Activated B cell treated with CpG ODN at 0.5 μM for 24 hours (primary cell): ENCODE data around the gene ASTN2. TPM values are rescaled to one million over a fixed set of nuclear protein-coding genes. Genes with fewer than 3 reads are reported as not detected.

ENCODE experiments used
- ATAC-seq: fragments of 200-7000 bp; cut with Tn5 transposase; one replicate; pipeline ENCODE4 v1.10.0; 2021; ENCODE audit warnings: low read depth, mild to moderate bottlenecking, moderate library complexity
- CTCF ChIA-PET: fragments of 350-600 bp; sonication (Branson Sonifier 250); formaldehyde crosslinking; loops from one replicate; lab custom pipeline; 2021; ENCODE audit warnings: antibody characterized with exemption; lab: Charles Lee
- POLR2A ChIA-PET: fragments of 350-600 bp; sonication (Branson Sonifier 250); formaldehyde crosslinking; loops from one replicate; lab custom pipeline; 2021; ENCODE audit warnings: antibody characterized with exemption; lab: Charles Lee
- DNase-seq: peaks from one replicate; pipeline ENCODE4 v3.0.0; 2022
- H3K27ac Mint-ChIP-seq: one replicate; pipeline ENCODE4 v1.8.0; 2020; ENCODE audit warnings: mixed read lengths
- H3K27me3 Mint-ChIP-seq: one replicate; pipeline ENCODE4 v1.8.0; 2021; ENCODE audit warnings: mixed read lengths
- H3K36me3 Mint-ChIP-seq: one replicate; pipeline ENCODE4 v1.8.0; 2021; ENCODE audit warnings: low read depth, mixed read lengths
- H3K4me1 Mint-ChIP-seq: one replicate; pipeline ENCODE4 v1.8.0; 2021; ENCODE audit warnings: mixed read lengths
- H3K4me3 Mint-ChIP-seq: one replicate; pipeline ENCODE4 v1.8.0; 2020; ENCODE audit warnings: mild to moderate bottlenecking, mixed read lengths
- H3K9me3 Mint-ChIP-seq: one replicate; pipeline ENCODE4 v1.8.0; 2020; ENCODE audit warnings: mixed read lengths
- CTCF ChIP-seq: fragments of 200-600 bp; IDR thresholded peaks from one replicate; pipeline ENCODE4 v1.8.0; 2022; ENCODE audit warnings: antibody characterized with exemption, mild to moderate bottlenecking
- intact Hi-C: fragments of 100-400 bp; cut with micrococcal nuclease; formaldehyde crosslinking; loops from one replicate; pipeline ENCODE4 v1.15.1; 2024
- total RNA-seq: library from RNA; stranded (reverse); gene quantifications from 2 replicates; pipeline ENCODE4 v1.2.3, GENCODE V29; 2022

Gene ASTN2
- total RNA-seq, 1 donor from 2014 or later: 2.3 TPM

GRCh38 chr9:116774421-116775180 lies 640.3 kb downstream of the ASTN2 start:
- H3K36me3 Mint-ChIP-seq: no peaks in the 10 kb centered on the region
- peaks cover 5% of the 10 kb centered on the region for H3K27me3 Mint-ChIP-seq
- H3K4me3 Mint-ChIP-seq: no peak overlapping the region
- H3K27ac Mint-ChIP-seq: no peak overlapping the region
- TF ChIP-seq CTCF: no peak
- DNase-seq (no peak), ATAC-seq (no peak)
- ChIA-PET POLR2A (no interaction called here), CTCF (no interaction called here)
- intact Hi-C loops: no loop called here
- H3K9me3 Mint-ChIP-seq: peaks cover 8% of the 10 kb centered on the region
- no peaks in the 10 kb centered on the region for H3K4me1 Mint-ChIP-seq

DNA sequence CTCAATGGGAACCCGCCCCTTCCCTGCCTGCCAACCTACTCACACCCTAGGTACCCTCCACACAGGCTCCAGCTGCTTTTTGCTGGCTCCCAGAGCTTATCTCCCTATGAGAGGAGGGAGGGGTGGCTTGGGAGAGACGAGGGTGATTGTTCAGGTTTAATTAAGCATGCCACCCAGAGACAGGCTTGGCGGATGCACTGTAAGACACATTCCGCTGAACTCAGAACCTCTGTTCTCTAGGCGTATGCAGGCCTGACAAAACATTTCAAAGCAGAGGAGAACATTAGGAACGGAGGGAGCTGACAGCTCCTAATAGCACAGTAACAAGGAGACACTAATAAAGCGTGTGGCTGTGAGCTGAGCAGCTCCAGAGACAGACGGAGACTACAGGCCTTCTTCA lies 647.6 kb downstream of the ASTN2 start:
- no peak for TF ChIP-seq CTCF
- intact Hi-C loops: no loop called here
- CTCF ChIA-PET: no interaction called here
- Mint-ChIP-seq H3K27me3 (no peaks in the 10 kb centered on the region), H3K9me3 (no peaks in the 10 kb centered on the region), H3K36me3 (no peaks in the 10 kb centered on the region), H3K27ac (no peak overlapping the region), H3K4me3 (no peak overlapping the region), H3K4me1 (no peaks in the 10 kb centered on the region)
- DNase-seq (no peak), ATAC-seq (no peak)
- POLR2A ChIA-PET: no interaction called here

DNA sequence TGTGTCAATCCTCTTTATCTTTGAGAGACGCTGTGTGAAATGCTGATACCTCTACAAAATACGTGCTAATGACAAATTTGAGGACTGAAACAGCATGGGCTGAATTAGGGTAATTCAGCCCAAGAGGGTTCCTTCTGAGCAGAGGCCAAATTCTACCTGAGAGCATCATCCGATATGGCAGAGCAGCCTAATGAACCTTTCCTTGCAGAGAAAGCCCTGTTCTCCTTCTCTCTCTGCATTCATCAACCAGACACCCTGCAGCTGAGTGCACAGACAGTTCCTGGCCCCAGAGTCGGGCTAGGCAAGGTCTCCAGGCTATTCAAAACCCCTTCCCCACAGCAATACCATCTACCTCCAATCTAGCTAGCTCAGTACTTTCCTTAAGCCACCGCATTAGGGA lies 649.8 kb downstream of the ASTN2 start:
- DNase-seq (no peak), ATAC-seq (no peak)
- H3K36me3 Mint-ChIP-seq: no peaks in the 10 kb centered on the region
- no peak overlapping the region for H3K27ac Mint-ChIP-seq
- ChIA-PET POLR2A (no interaction called here), CTCF (no interaction called here)
- no peaks in the 10 kb centered on the region for H3K4me1 Mint-ChIP-seq
- H3K9me3 Mint-ChIP-seq: no peaks in the 10 kb centered on the region
- intact Hi-C loops: no loop called here
- no peak overlapping the region for H3K4me3 Mint-ChIP-seq
- TF ChIP-seq CTCF: no peak
- H3K27me3 Mint-ChIP-seq: no peaks in the 10 kb centered on the region

GRCh38 chr9:116763770-116764169 lies 651.1 kb downstream of the ASTN2 start:
- no peaks in the 10 kb centered on the region for H3K27me3 Mint-ChIP-seq
- H3K4me3 Mint-ChIP-seq: no peak overlapping the region
- H3K36me3 Mint-ChIP-seq: no peaks in the 10 kb centered on the region
- ChIA-PET CTCF (no interaction called here), POLR2A (no interaction called here)
- DNase-seq: no peak
- no peaks in the 10 kb centered on the region for H3K9me3 Mint-ChIP-seq
- H3K4me1 Mint-ChIP-seq: no peaks in the 10 kb centered on the region
- ATAC-seq: peak; percentile 34
- intact Hi-C loops: no loop called here
- TF ChIP-seq CTCF: no peak
- H3K27ac Mint-ChIP-seq: no peak overlapping the region

GRCh38 chr9:116760636-116761035 lies 654.2 kb downstream of the ASTN2 start:
- Mint-ChIP-seq H3K4me1 (no peaks in the 10 kb centered on the region), H3K27me3 (peaks cover 2% of the 10 kb centered on the region), H3K27ac (no peak overlapping the region), H3K36me3 (no peaks in the 10 kb centered on the region), H3K9me3 (peaks cover under 1% of the 10 kb centered on the region), H3K4me3 (no peak overlapping the region)
- DNase-seq (no peak), ATAC-seq (no peak)
- intact Hi-C loops: no loop called here
- ChIA-PET CTCF (no interaction called here), POLR2A (no interaction called here)
- no peak for TF ChIP-seq CTCF
